ENCODE measurements around the gene PAX1.
A peak's percentile ranks its signal among the peaks of the same experiment; 100 is the strongest.

The PAX1 gene

DNA sequence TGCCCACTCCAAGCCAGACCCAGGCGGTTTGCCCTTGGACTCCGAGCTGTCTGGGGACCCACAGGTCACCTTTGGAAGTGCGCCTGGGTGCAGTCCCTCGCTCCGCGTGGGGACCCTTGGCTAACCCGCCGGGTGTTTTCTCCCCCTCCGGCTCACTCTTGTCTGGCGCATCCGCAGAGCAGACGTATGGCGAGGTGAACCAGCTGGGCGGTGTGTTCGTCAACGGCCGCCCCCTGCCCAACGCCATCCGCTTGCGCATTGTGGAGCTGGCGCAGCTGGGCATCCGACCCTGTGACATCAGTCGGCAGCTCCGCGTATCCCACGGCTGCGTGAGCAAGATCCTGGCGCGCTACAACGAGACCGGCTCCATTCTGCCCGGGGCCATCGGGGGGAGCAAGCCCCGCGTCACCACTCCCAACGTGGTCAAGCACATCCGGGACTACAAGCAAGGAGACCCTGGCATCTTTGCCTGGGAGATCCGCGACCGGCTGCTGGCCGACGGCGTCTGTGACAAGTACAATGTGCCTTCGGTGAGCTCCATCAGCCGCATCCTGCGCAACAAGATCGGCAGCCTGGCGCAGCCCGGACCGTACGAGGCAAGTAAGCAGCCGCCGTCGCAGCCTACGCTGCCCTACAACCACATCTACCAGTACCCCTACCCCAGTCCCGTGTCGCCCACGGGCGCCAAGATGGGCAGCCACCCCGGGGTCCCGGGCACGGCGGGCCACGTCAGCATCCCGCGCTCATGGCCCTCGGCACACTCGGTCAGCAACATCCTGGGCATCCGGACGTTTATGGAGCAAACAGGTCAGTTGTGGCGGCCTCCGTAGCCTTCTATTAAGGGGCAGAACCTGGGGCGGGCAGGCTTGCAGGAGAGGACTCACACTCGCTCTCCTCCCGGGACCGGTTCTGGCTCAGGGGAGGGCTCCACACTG, 1.1 kb downstream of the PAX1 start:
- H3K36me3 ChIP-seq (ENCODE audit: control insufficient read depth, insufficient read depth, low read length) = peaks cover 31% of the 10 kb centered on the region
- H3K4me3 ChIP-seq (ENCODE audit: low read depth, low read length) = peak overlapping the region; percentile 98
- H3K27ac ChIP-seq = peak overlapping the region; percentile 100
- peak overlapping the region; percentile 68 for H3K4me2 ChIP-seq (ENCODE audit: low read length)
- peak overlapping the region; percentile 99 for H3K9ac ChIP-seq
- H2AFZ ChIP-seq = no peak overlapping the region
- no peaks in the 10 kb centered on the region for H3K27me3 ChIP-seq (ENCODE audit: control insufficient read depth, insufficient read depth, low read length)
- no peaks in the 10 kb centered on the region for H3K9me3 ChIP-seq (ENCODE audit: control insufficient read depth, low read length)
- no peaks in the 10 kb centered on the region for H3K4me1 ChIP-seq
- peaks cover 88% of the 10 kb centered on the region for H3K79me2 ChIP-seq
- TF ChIP-seq, protein P1, sequence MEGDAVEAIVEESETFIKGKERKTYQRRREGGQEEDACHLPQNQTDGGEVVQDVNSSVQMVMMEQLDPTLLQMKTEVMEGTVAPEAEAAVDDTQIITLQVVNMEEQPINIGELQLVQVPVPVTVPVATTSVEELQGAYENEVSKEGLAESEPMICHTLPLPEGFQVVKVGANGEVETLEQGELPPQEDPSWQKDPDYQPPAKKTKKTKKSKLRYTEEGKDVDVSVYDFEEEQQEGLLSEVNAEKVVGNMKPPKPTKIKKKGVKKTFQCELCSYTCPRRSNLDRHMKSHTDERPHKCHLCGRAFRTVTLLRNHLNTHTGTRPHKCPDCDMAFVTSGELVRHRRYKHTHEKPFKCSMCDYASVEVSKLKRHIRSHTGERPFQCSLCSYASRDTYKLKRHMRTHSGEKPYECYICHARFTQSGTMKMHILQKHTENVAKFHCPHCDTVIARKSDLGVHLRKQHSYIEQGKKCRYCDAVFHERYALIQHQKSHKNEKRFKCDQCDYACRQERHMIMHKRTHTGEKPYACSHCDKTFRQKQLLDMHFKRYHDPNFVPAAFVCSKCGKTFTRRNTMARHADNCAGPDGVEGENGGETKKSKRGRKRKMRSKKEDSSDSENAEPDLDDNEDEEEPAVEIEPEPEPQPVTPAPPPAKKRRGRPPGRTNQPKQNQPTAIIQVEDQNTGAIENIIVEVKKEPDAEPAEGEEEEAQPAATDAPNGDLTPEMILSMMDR (IDR thresholded peaks at IDR 0.05) = no peak

DNA sequence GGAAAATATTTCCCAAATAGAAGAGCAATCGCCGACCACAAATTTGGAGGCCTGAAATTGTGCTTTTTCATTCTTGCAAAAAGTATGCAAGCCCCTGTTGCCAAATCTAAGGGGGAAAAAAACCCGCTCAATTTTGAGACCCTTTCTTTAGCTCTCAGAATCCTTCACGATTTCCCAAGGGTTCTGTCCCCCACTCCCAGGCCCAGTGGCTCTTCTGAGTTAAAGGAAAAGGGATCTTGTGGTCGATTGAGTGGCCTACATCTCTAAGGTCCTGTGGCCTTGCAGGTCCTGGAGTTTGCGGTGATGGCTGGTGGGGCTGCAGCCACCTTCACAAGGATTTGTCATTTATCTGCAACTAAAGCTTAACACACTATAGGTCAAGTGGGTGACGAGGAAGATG, 1.8 kb downstream of the PAX1 start:
- H3K79me2 ChIP-seq = peaks cover 87% of the 10 kb centered on the region
- H3K27ac ChIP-seq = peak overlapping the region; percentile 100
- no peaks in the 10 kb centered on the region for H3K27me3 ChIP-seq (ENCODE audit: control insufficient read depth, insufficient read depth, low read length)
- TF ChIP-seq, protein P1 (IDR thresholded peaks at IDR 0.05) = no peak
- H3K36me3 ChIP-seq (ENCODE audit: control insufficient read depth, insufficient read depth, low read length) = peaks cover 35% of the 10 kb centered on the region
- peak overlapping the region; percentile 99 for H3K9ac ChIP-seq
- no peak overlapping the region for H2AFZ ChIP-seq
- no peaks in the 10 kb centered on the region for H3K9me3 ChIP-seq (ENCODE audit: control insufficient read depth, low read length)
- H3K4me1 ChIP-seq = no peaks in the 10 kb centered on the region
- H3K4me2 ChIP-seq (ENCODE audit: low read length) = peak overlapping the region; percentile 68
- H3K4me3 ChIP-seq (ENCODE audit: low read depth, low read length) = peak overlapping the region; percentile 98

DNA sequence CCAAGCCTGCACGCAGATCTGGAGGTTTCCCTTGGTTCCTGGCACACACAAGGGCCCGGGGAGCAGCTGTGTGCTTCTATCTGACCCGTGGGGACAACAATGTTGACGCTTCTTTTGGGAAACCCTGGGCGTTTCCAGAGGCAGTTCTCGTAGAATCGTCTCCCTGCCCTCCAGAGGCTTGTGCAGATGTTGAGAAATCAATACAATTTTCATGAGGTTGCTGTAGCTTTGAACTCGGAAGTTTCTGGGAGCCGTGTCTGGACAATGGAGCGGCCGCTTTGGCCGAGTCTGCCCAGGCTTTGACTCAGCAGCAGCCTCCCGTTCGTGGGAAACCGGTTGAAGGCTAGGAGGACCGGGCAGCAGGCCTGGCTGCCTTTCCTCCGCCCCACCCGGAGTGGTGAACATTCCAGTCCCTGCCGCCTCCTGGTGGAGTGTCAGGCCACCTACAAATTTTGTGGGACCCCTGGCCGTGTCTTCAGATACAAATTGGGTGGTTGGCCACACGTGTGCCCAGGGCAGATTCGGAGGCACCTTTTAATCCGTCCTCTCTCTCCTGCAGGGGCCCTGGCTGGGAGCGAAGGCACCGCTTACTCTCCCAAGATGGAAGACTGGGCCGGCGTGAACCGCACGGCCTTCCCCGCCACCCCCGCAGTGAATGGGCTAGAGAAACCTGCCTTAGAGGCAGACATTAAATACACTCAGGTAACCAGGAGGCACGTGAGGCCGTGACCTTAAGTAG, 2.7 kb downstream of the PAX1 start:
- H3K4me1 ChIP-seq = no peaks in the 10 kb centered on the region

DNA sequence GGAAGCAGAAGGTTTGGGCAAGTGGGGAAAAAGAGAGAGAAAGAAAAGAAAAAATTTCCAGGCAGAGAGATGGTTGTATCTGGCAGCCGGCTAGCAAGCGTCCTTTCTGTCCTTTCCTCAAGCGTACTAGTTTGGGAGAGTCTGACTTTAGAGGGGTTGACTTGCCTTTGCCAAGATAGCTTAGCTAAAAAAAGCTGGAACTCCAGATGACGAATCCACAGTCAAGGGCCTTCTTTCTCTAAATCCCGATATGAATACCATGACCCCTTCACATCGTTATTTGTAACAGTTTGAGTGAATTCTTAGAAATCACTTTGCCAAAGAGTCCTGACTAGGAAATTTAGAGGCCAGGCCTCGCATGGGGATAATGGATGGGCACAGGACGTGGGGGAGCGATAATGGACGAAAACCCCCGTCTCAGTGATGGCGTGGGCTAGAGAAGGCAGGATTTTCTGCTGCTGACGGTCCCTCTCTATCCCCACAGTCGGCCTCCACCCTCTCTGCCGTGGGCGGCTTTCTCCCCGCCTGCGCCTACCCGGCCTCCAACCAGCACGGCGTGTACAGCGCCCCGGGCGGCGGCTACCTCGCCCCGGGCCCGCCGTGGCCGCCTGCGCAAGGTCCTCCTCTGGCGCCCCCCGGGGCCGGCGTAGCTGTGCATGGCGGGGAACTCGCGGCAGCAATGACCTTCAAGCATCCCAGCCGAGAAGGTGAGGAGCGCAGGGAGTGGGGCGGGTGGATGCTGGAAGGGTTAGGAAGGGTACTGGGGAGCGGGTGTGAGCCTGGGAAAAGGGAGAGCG, 3.5 kb downstream of the PAX1 start:
- TF ChIP-seq, protein P1 (IDR thresholded peaks at IDR 0.05) = no peak
- H3K9ac ChIP-seq = peak overlapping the region; percentile 99
- peaks cover 88% of the 10 kb centered on the region for H3K79me2 ChIP-seq
- no peak overlapping the region for H2AFZ ChIP-seq
- no peaks in the 10 kb centered on the region for H3K4me1 ChIP-seq
- peak overlapping the region; percentile 100 for H3K27ac ChIP-seq
- peak overlapping the region; percentile 68 for H3K4me2 ChIP-seq (ENCODE audit: low read length)
- H3K9me3 ChIP-seq (ENCODE audit: control insufficient read depth, low read length) = no peaks in the 10 kb centered on the region
- H3K27me3 ChIP-seq (ENCODE audit: control insufficient read depth, insufficient read depth, low read length) = no peaks in the 10 kb centered on the region
- H3K36me3 ChIP-seq (ENCODE audit: control insufficient read depth, insufficient read depth, low read length) = peaks cover 35% of the 10 kb centered on the region
- peak overlapping the region; percentile 98 for H3K4me3 ChIP-seq (ENCODE audit: low read depth, low read length)

More for the DNA sequence above, 2.7 kb downstream of the PAX1 start:
- no peaks in the 10 kb centered on the region for H3K27me3 ChIP-seq (ENCODE audit: control insufficient read depth, insufficient read depth, low read length)
- H2AFZ ChIP-seq = no peak overlapping the region
- H3K36me3 ChIP-seq (ENCODE audit: control insufficient read depth, insufficient read depth, low read length) = peaks cover 35% of the 10 kb centered on the region
- peaks cover 88% of the 10 kb centered on the region for H3K79me2 ChIP-seq
- TF ChIP-seq, protein P1 (IDR thresholded peaks at IDR 0.05) = no peak
- peak overlapping the region; percentile 68 for H3K4me2 ChIP-seq (ENCODE audit: low read length)
- H3K9me3 ChIP-seq (ENCODE audit: control insufficient read depth, low read length) = no peaks in the 10 kb centered on the region
- H3K27ac ChIP-seq = peak overlapping the region; percentile 100
- peak overlapping the region; percentile 98 for H3K4me3 ChIP-seq (ENCODE audit: low read depth, low read length)
- H3K9ac ChIP-seq = peak overlapping the region; percentile 99
